ENCODE results near the gene FBXW9. TPM values are rescaled to one million over a fixed set of nuclear protein-coding genes. Genes with fewer than 3 reads are reported as not detected.

Gene FBXW9
- total RNA-seq, 1 experiment from 2014 or later = 14.0 TPM

GRCh38 chr19:12722566-12723380 is 26.3 kb upstream of the FBXW9 start:
- TF ChIP-seq MAX (IDR thresholded peaks at IDR 0.05) (peak; percentile 95), ZBTB33 (IDR thresholded peaks at IDR 0.05; ENCODE audit: extremely low read depth, insufficient replicate concordance, low read length) (peak; percentile 79), EZH2 (IDR thresholded peaks at IDR 0.05) (no peak), TCF7L2 (IDR thresholded peaks at IDR 0.05; ENCODE audit: borderline replicate concordance, extremely low read depth, insufficient read depth, insufficient read length) (peak; percentile 90), ELF1 (IDR thresholded peaks at IDR 0.05; ENCODE audit: borderline replicate concordance, low read depth) (no peak; the same call in 1 of the 2 replicates), SIN3A (IDR thresholded peaks at IDR 0.05; ENCODE audit: low read depth) (peak; percentile 63), POLR2AphosphoS5 (IDR thresholded peaks at IDR 0.05; ENCODE audit: low read depth, low read length) (peak; percentile 65), POLR2A (IDR thresholded peaks at IDR 0.05; ENCODE audit: borderline replicate concordance, extremely low read depth, insufficient read depth, insufficient read length) (peak; percentile 54), SP1 (IDR thresholded peaks at IDR 0.05; ENCODE audit: low read depth) (peak; percentile 84), REST (IDR thresholded peaks at IDR 0.05; ENCODE audit: low read depth) (no peak)
- peaks cover 0 to 41% of the 10 kb centered on the region in 2 experiments; a peak in 3 of 4 replicates for H3K4me1 ChIP-seq (ENCODE audit: control insufficient read depth in 1 of 2, insufficient read depth in 2 of 2, low read length in 2 of 2)
- H3K79me2 ChIP-seq (ENCODE audit: insufficient read depth, low read length) = peaks cover 58% of the 10 kb centered on the region
- ChIA-PET POLR2A (interaction anchor here (0.5 to 3.9 kb wide), 7 partner anchors 11 to 404 kb away, joined by 3 to 32 read pairs (median 8); partner anchors contain the start of genes DHPS, GET3 and JUNB), RAD21 (ENCODE audit: low non-redundant PET in 1 of 2, low total read pairs in 2 of 2, uncharacterized antibody in 2 of 2, unreplicated experiment in 2 of 2) (interaction anchor here (0.5 to 1.0 kb wide), 2 partner anchors 11 to 51 kb away, joined by 3 to 5 read pairs; no protein-coding TSS in a partner anchor), CTCF (interaction anchor here (0.5 to 3.0 kb wide), 6 partner anchors 11 to 125 kb away, joined by 3 to 17 read pairs (median 4); partner anchors contain the start of gene TRIR)
- H3K27me3 ChIP-seq (ENCODE audit: insufficient read depth, low read length) = no peaks in the 10 kb centered on the region
- H2AFZ ChIP-seq (ENCODE audit: low read depth, low read length, poor library complexity, severe bottlenecking) = no peak overlapping the region
- H3K4me3 ChIP-seq (replicated peaks in 1 of 2; ENCODE audit: low read depth in 1 of 2, low read length in 2 of 2) = peak overlapping the region; percentile 82 to 93
- intact Hi-C loops (cut with micrococcal nuclease) = no loop called here
- DNase-seq (ENCODE audit: low read depth, low spot score) (peak; percentile 99), ATAC-seq (peak; percentile 83)
- TSS peak; percentile 94 for BruUV-seq (replicated peaks)
- no peaks in the 10 kb centered on the region for H3K9me3 ChIP-seq (ENCODE audit: control insufficient read depth in 1 of 2, insufficient read depth in 1 of 2, low read depth in 1 of 2, low read length in 2 of 2)
- H3K27ac ChIP-seq (ENCODE audit: low read depth, low read length) = peak overlapping the region; percentile 88
- H3K4me2 ChIP-seq (ENCODE audit: low read length) = peak overlapping the region; percentile 78
- peak overlapping the region; percentile 93 for H3K9ac ChIP-seq (ENCODE audit: low read length)
- no peaks in the 10 kb centered on the region for H3K9me2 ChIP-seq (ENCODE audit: insufficient read depth)
- H4K20me1 ChIP-seq (ENCODE audit: insufficient read depth) = no peaks in the 10 kb centered on the region
- peaks cover 5 to 18% of the 10 kb centered on the region in 2 experiments; a peak in 2 of 4 replicates for H3K36me3 ChIP-seq (ENCODE audit: control insufficient read depth in 1 of 2, insufficient read depth in 2 of 2, low read length in 2 of 2)
